GM12878 (cell line): ENCODE measurements around the gene DHPS. TPM values are rescaled to one million over a fixed set of nuclear protein-coding genes. Genes with fewer than 3 reads are reported as not detected.

Experiments
- ATF3 ChIP-seq: IDR thresholded peaks from 2 replicates; pipeline ENCODE4 v1.6.1; 2011; ENCODE audit warnings: low read depth, mild to moderate bottlenecking, low read length, moderate library complexity, borderline replicate concordance; ENCODE audit errors: extremely low read depth
- BCL11A ChIP-seq: IDR thresholded peaks from 2 replicates; pipeline ENCODE4 v1.6.1; 2011; ENCODE audit warnings: low read depth, low read length
- CEBPB ChIP-seq, 2 experiments: fragments of 150-350 bp in 1 of 2; IDR thresholded peaks; 2 replicates each; pipeline ENCODE4 v1.6.1; 2012 to 2014; ENCODE audit warnings: low read depth in 2 of 2, low read length in 2 of 2, borderline replicate concordance in 1 of 2, inconsistent platforms in 1 of 2
- CREM ChIP-seq: IDR thresholded peaks from 2 replicates; pipeline ENCODE4 v1.6.1; 2014; ENCODE audit warnings: antibody characterized with exemption, low read depth
- E2F4 ChIP-seq: IDR thresholded peaks from 2 replicates; pipeline ENCODE4 v1.6.1; 2012; ENCODE audit warnings: low read depth, low read length, improper control_type of control experiment
- E4F1 ChIP-seq: fragments of 450-650 bp; IDR thresholded peaks from 2 replicates; pipeline ENCODE4 v1.6.1; 2018; ENCODE audit warnings: borderline replicate concordance, mild to moderate bottlenecking; ENCODE audit not compliant: partially characterized antibody
- EED ChIP-seq: sonication (generic); IDR thresholded peaks from 2 replicates; pipeline ENCODE4 v1.6.1; 2016; ENCODE audit warnings: antibody characterized with exemption, low read depth
- FOS ChIP-seq: IDR thresholded peaks from 3 replicates; pipeline ENCODE4 v1.6.1; 2011; ENCODE audit warnings: borderline replicate concordance; ENCODE audit not compliant: insufficient read length; ENCODE audit errors: extremely low read depth
- IKZF1 ChIP-seq: fragments of 450-650 bp; conservative IDR thresholded peaks from 2 replicates; pipeline ENCODE4 v1.6.1; 2017; ENCODE audit warnings: antibody characterized with exemption, mild to moderate bottlenecking
- IKZF2 ChIP-seq, 2 experiments: fragments of 450-650 bp; IDR thresholded peaks; 2 replicates each; pipeline ENCODE4 v1.6.1; 2017; ENCODE audit warnings: mild to moderate bottlenecking in 2 of 2, moderate library complexity in 2 of 2
- LARP7 ChIP-seq: fragments of 450-650 bp; IDR thresholded peaks from 2 replicates; pipeline ENCODE4 v1.6.1; 2017; ENCODE audit warnings: mild to moderate bottlenecking
- MEF2A ChIP-seq: IDR thresholded peaks from 2 replicates; pipeline ENCODE4 v1.6.1; 2011; ENCODE audit warnings: low read depth, mild to moderate bottlenecking, low read length, moderate library complexity; ENCODE audit not compliant: insufficient read depth
- NBN ChIP-seq: fragments of 450-650 bp; IDR thresholded peaks from 2 replicates; pipeline ENCODE4 v1.6.1; 2016
- PKNOX1 ChIP-seq: fragments of 450-650 bp; IDR thresholded peaks from 2 replicates; pipeline ENCODE4 v1.6.1; 2016; ENCODE audit warnings: mild to moderate bottlenecking
- POLR2A ChIP-seq: IDR thresholded peaks from 2 replicates; pipeline ENCODE4 v1.6.1; 2011; ENCODE audit warnings: low read depth, mild to moderate bottlenecking, low read length
- POLR2AphosphoS5 ChIP-seq: IDR thresholded peaks from 2 replicates; pipeline ENCODE4 v1.6.1; 2011; ENCODE audit warnings: mild to moderate bottlenecking, low read length, inconsistent platforms
- PRDM15 ChIP-seq: fragments of 450-650 bp; formaldehyde crosslinking; IDR thresholded peaks from 2 replicates; pipeline ENCODE4 v1.4.0; 2020; ENCODE audit warnings: mild to moderate bottlenecking, moderate library complexity
- SIX5 ChIP-seq: IDR thresholded peaks from 2 replicates; pipeline ENCODE4 v1.6.1; 2011; ENCODE audit warnings: mild to moderate bottlenecking, low read depth, low read length, moderate library complexity; ENCODE audit not compliant: severe bottlenecking
- SMARCA5 ChIP-seq: fragments of 450-650 bp; IDR thresholded peaks from 2 replicates; pipeline ENCODE4 v1.6.1; 2017; ENCODE audit warnings: mild to moderate bottlenecking
- YBX1 ChIP-seq: fragments of 450-650 bp; IDR thresholded peaks from 2 replicates; pipeline ENCODE4 v1.6.1; 2016; ENCODE audit warnings: antibody characterized with exemption
- YY1 ChIP-seq: IDR thresholded peaks from 2 replicates; pipeline ENCODE4 v1.6.1; 2011; ENCODE audit warnings: low read depth, mild to moderate bottlenecking, low read length
- ZNF622 ChIP-seq: fragments of 450-650 bp; IDR thresholded peaks from 2 replicates; pipeline ENCODE4 v1.6.1; 2017; ENCODE audit warnings: mild to moderate bottlenecking, inconsistent platforms
- polyA plus RNA-seq, 11 experiments: library from polyadenylated mRNA; depleted of rRNA in 4 of 11; unstranded in 6 of 11; stranded (reverse) in 5 of 11; fragments of >200 nt; fragmentation: Nextera tagmentation in 4 of 11; fragmentation: Illumina TruSeq in 1 of 11; extraction: Ambion mirVana in 4 of 11; extraction: Trizol in 1 of 11; gene quantifications; 1 replicate in 1 of 11; 2 replicates in 10 of 11; pipeline versions ENCODE4 v1.2.1 to v1.2.3, GENCODE V29; 2011 to 2016; ENCODE audit warnings: inconsistent platforms in 2 of 11, missing spikeins in 2 of 11, low read depth in 1 of 11
- total RNA-seq, 4 experiments: library from RNA; depleted of rRNA in 3 of 4; stranded (reverse); fragments of >200 nt in 3 of 4; fragmentation: Illumina TruSeq in 1 of 4; extraction: Trizol in 1 of 4; gene quantifications; 2 replicates each; pipeline versions ENCODE4 v1.2.1 to v1.2.3, GENCODE V29; 2013 to 2021

DHPS gene
- total and polyA plus RNA-seq, 10 of the 15 experiments (the other 5 are each of a cell fraction or from before 2014, with no cell fraction given) = 36.4 to 104 (median 83.4) TPM

- TF ChIP-seq CREM = peak; percentile 53; the same call in 1 of the 2 replicates
- TF ChIP-seq NBN = peak; percentile 54
- peak; percentile 72; the same call in 1 of the 2 replicates for TF ChIP-seq SMARCA5
- peak in 1 of 2 experiments; percentile 75; a peak in 1 of 4 replicates for TF ChIP-seq CEBPB (IDR thresholded peaks at IDR 0.05; ENCODE audit: borderline replicate concordance in 1 of 2, low read depth in 2 of 2, low read length in 2 of 2)
- TF ChIP-seq SIX5 = peak; percentile 70
- peak; percentile 98 for TF ChIP-seq POLR2A
- no peak for TF ChIP-seq EED
- TF ChIP-seq E2F4 = no peak
- peak; percentile 98 for TF ChIP-seq YY1
- peak; percentile 67; the same call in 1 of the 2 replicates for TF ChIP-seq ATF3
- peak; percentile 12 for TF ChIP-seq FOS
- TF ChIP-seq E4F1 = peak; percentile 15
- no peak for TF ChIP-seq ZNF622
- TF ChIP-seq PKNOX1 = peak; percentile 75
- TF ChIP-seq POLR2AphosphoS5 = peak; percentile 97
- peak in 1 of 2 experiments; percentile 14; a peak in 1 of 4 replicates for TF ChIP-seq IKZF2 (IDR thresholded peaks at IDR 0.05)
- TF ChIP-seq IKZF1 = peak; percentile 79
- TF ChIP-seq LARP7 = peak; percentile 86
- no peak for TF ChIP-seq BCL11A
- 0 out of 2 replicates have a peak, but pooled peaks have one; percentile 3 for TF ChIP-seq MEF2A
- no peak for TF ChIP-seq YBX1
- peak; percentile 88 for TF ChIP-seq PRDM15 (CRISPR knock-in tag)
Measured at GRCh38 chr19:12681074-12681987, at the start of gene DHPS (continued).
